ENCODE results near the gene LILRA2. TPM values are rescaled to one million over a fixed set of nuclear protein-coding genes. Genes with fewer than 3 reads are reported as not detected.
A peak's percentile ranks its signal among the peaks of the same experiment; 100 is the strongest.
"Not testable (repeated sequence)": the region's sequence is repeated elsewhere in the genome, so short reads cannot be mapped to it uniquely, and the experiment has no call there.

The LILRA2 gene
- total RNA-seq, 5 donors from 2014 or later (not counting 1 experiment from before 2014, with no cell fraction given) = 0.16 to 0.47 (median 0.37) TPM; not detected in 1

DNA sequence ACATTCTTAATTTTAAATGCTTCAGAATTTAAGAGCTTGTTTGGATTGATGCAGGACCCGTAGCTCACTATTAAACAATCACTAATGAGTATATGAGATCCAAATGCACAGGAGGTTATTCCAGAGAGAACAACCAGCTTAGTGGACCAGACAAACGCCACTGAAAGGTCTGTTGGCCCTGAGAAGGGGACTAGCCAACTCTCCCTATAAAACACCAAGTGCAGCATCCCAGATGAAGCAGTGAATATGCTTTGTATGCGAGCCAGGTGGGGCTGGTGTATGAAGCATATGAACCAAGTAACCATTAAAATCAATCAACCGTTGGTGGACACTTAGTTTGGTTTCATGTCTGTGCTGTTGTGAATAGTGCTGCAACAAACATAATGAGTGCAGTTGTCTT lies 46.9 kb downstream of the LILRA2 start:
- ATAC-seq (replicated peaks in 1 of 4) (no peak), DNase-seq (no peak)
- peaks cover 0 to 5% of the 10 kb centered on the region in 2 experiments for H3K27me3 ChIP-seq (replicated peaks in 1 of 2; ENCODE audit: control insufficient read depth in 2 of 2, extremely low read depth in 1 of 2, insufficient read depth in 2 of 2, low read length in 1 of 2)
- no CpG with 5 or more reads among the region's 4 CpGs for WGBS (ENCODE audit: insufficient coverage)
- no peak overlapping the region for H3K27ac ChIP-seq (ENCODE audit: low read length)
- no peak overlapping the region for H3K4me3 ChIP-seq (ENCODE audit: control insufficient read depth in 1 of 2, extremely low read depth in 1 of 2, low read length in 1 of 2)
- no peaks in the 10 kb centered on the region for H3K36me3 ChIP-seq (ENCODE audit: control insufficient read depth in 2 of 2, extremely low read depth in 1 of 2, insufficient read depth in 1 of 2, low read length in 1 of 2)
- peaks cover 0 to 8% of the 10 kb centered on the region in 2 experiments for H3K4me1 ChIP-seq (ENCODE audit: control insufficient read depth in 1 of 2, extremely low read depth in 1 of 2, insufficient read depth in 2 of 2, low read length in 2 of 2)
- Mint-ChIP-seq H3K4me3 (no peak overlapping the region), H3K36me3 (no peaks in the 10 kb centered on the region), H3K27me3 (peaks cover 8 to 14% of the 10 kb centered on the region in 2 donors), H3K27ac (no peak overlapping the region), H3K4me1 (peaks cover 0 to 10% (median 9%) of the 10 kb centered on the region in 3 donors), H3K9me3 (peaks cover 0 to 5% (median 4%) of the 10 kb centered on the region in 3 donors)
- ChIA-PET CTCF (no interaction called here), POLR2A (no interaction called here)
- H3K9me3 ChIP-seq = no peaks in the 10 kb centered on the region

DNA sequence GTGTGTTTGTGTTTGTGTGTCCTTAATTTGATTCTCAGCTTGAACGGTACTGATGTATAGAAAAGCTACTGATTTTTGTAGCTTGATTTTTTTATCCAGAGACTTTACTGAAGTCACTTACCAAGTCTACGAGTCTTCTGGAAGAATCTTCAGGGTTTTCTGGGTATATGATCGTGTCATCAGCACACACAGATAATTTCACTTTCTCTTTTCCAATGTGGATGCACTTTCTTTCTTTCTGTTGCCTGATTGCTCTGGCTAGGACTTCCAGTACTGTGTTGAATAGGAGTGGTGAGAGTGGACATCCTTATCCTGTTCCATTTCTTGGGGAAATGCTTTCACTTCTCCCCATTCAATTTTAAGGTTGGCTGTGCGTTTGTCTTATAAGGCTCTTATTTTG lies 48.8 kb downstream of the LILRA2 start:
- DNase-seq (no peak), ATAC-seq (replicated peaks in 1 of 4) (no peak)
- no CpG with 5 or more reads among the region's 4 CpGs for WGBS (ENCODE audit: insufficient coverage)
- Histone ChIP-seq H3K36me3 (ENCODE audit: control insufficient read depth in 2 of 2, extremely low read depth in 1 of 2, insufficient read depth in 1 of 2, low read length in 1 of 2) (no peaks in the 10 kb centered on the region), H3K4me1 (ENCODE audit: control insufficient read depth in 1 of 2, extremely low read depth in 1 of 2, insufficient read depth in 2 of 2, low read length in 2 of 2) (peaks cover 0 to 12% of the 10 kb centered on the region in 2 experiments), H3K27me3 (replicated peaks in 1 of 2; ENCODE audit: control insufficient read depth in 2 of 2, extremely low read depth in 1 of 2, insufficient read depth in 2 of 2, low read length in 1 of 2) (peaks cover 0 to 14% of the 10 kb centered on the region in 2 experiments), H3K27ac (ENCODE audit: low read length) (peak overlapping the region; percentile 18), H3K4me3 (ENCODE audit: control insufficient read depth in 1 of 2, extremely low read depth in 1 of 2, low read length in 1 of 2) (no peak overlapping the region), H3K9me3 (no peaks in the 10 kb centered on the region)
- CTCF ChIA-PET = interaction anchor here in 1 of 2 donors (0.6 kb wide), 1 partner anchor 311 kb away, joined by 3 read pairs; no protein-coding TSS in a partner anchor
- no peak overlapping the region for H3K27ac Mint-ChIP-seq
- H3K36me3 Mint-ChIP-seq = no peaks in the 10 kb centered on the region
- POLR2A ChIA-PET = no interaction called here
- peaks cover 24 to 27% of the 10 kb centered on the region in 2 donors for H3K27me3 Mint-ChIP-seq
- peak overlapping the region in 1 of 3 donors; percentile 10 for H3K4me3 Mint-ChIP-seq
- peaks cover 0 to 10% (median 10%) of the 10 kb centered on the region in 3 donors for H3K4me1 Mint-ChIP-seq
- no peaks in the 10 kb centered on the region for H3K9me3 Mint-ChIP-seq

DNA sequence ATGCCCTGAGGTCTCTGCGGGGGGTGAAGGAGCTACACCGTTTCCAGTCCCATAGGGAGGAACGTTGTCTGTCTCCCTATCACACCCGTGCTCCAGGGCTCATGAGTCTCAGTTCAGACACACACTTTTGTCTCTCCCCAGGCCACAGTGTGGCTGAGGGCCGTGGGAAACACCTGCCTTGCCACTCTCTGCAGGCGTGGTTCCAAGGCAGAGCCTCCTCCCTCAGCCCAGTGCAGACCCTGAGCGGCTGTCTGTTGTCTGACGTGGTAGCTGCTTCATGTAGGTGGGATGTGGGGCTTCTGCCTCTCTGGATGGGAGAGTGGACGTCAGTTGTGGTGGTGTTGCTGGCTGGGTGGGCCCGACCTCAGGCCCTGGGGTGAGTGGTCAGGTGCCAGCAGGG lies 50.6 kb downstream of the LILRA2 start:
- Histone ChIP-seq H3K27me3 (replicated peaks in 1 of 2; ENCODE audit: control insufficient read depth in 2 of 2, extremely low read depth in 1 of 2, insufficient read depth in 2 of 2, low read length in 1 of 2) (peaks cover 0 to 14% of the 10 kb centered on the region in 2 experiments), H3K4me1 (ENCODE audit: control insufficient read depth in 1 of 2, extremely low read depth in 1 of 2, insufficient read depth in 2 of 2, low read length in 2 of 2) (peaks cover 0 to 12% of the 10 kb centered on the region in 2 experiments), H3K27ac (ENCODE audit: low read length) (peak overlapping the region; percentile 41)
- H3K9me3 ChIP-seq; CTCF ChIA-PET; H3K27ac Mint-ChIP-seq; POLR2A ChIA-PET; H3K9me3 Mint-ChIP-seq; H3K36me3 Mint-ChIP-seq; H3K36me3 ChIP-seq (ENCODE audit: control insufficient read depth in 2 of 2, extremely low read depth in 1 of 2, insufficient read depth in 1 of 2, low read length in 1 of 2); ATAC-seq (replicated peaks in 1 of 4); H3K4me3 Mint-ChIP-seq; H3K4me3 ChIP-seq (ENCODE audit: control insufficient read depth in 1 of 2, extremely low read depth in 1 of 2, low read length in 1 of 2): not testable (repeated sequence)
- H3K4me1 Mint-ChIP-seq = peaks cover 0 to 11% (median 10%) of the 10 kb centered on the region in 3 donors
- DNase-seq = peak in 5 of 35 experiments; percentile 6 to 28 (median 19)
- no CpG with 5 or more reads among the region's 10 CpGs for WGBS (ENCODE audit: insufficient coverage)
- peaks cover 34 to 43% of the 10 kb centered on the region in 2 donors for H3K27me3 Mint-ChIP-seq

DNA sequence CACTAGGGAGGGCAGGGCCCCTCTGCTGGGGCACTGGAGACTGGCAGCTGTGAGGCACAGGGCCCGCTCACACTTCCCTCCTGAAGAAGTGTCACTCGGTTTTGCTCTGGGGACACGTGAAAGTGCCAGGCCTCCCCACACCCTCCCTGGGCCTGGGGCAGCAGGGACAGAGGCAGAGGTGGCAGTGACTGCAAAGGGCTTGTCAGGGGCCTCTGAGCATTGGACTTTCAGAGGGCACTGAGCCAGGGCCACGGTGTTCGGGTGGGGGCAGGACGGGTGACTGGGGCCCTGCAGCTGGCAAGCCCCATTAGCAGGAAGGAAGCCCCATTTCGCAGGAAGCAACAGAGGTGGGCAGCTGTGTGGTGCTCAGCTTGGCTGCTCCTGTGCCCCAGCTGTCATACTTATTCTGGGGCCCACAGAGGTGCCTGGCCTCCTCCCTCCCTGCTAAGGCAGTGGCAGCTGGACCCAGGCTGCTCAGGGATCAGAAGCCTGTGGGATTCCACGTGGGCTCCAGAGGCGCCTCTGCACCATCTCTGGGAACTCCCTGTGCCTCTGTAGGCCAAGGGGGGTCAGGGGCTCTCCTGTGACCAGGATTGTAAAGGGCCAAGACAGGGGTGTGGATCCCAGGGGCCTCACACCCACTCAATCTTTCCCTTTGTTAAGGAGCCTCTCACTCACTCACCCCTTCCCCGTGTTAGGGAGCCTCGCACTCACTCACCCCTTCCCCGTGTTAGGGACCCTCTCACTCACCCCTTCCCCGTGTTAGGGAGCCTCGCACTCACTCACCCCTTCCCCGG lies 51.5 kb downstream of the LILRA2 start:
- peaks cover 0 to 11% (median 10%) of the 10 kb centered on the region in 3 donors for H3K4me1 Mint-ChIP-seq
- H3K27ac Mint-ChIP-seq; H3K36me3 Mint-ChIP-seq; POLR2A ChIA-PET; H3K9me3 ChIP-seq; DNase-seq; H3K4me3 Mint-ChIP-seq; H3K4me3 ChIP-seq (ENCODE audit: control insufficient read depth in 1 of 2, extremely low read depth in 1 of 2, low read length in 1 of 2); H3K36me3 ChIP-seq (ENCODE audit: control insufficient read depth in 2 of 2, extremely low read depth in 1 of 2, insufficient read depth in 1 of 2, low read length in 1 of 2); CTCF ChIA-PET; H3K9me3 Mint-ChIP-seq: not testable (repeated sequence)
- Histone ChIP-seq H3K27ac (ENCODE audit: low read length) (peak overlapping the region; percentile 34), H3K4me1 (ENCODE audit: control insufficient read depth in 1 of 2, extremely low read depth in 1 of 2, insufficient read depth in 2 of 2, low read length in 2 of 2) (peaks cover 0 to 12% of the 10 kb centered on the region in 2 experiments), H3K27me3 (replicated peaks in 1 of 2; ENCODE audit: control insufficient read depth in 2 of 2, extremely low read depth in 1 of 2, insufficient read depth in 2 of 2, low read length in 1 of 2) (peaks cover 0 to 14% of the 10 kb centered on the region in 2 experiments)
- peak in 3 of 4 experiments; percentile 42 to 44 (median 43) for ATAC-seq (replicated peaks in 1 of 4)
- H3K27me3 Mint-ChIP-seq = peaks cover 40 to 49% of the 10 kb centered on the region in 2 donors
- 57% methylated on average over 6 of the region's 15 CpGs for WGBS (ENCODE audit: insufficient coverage)

DNA sequence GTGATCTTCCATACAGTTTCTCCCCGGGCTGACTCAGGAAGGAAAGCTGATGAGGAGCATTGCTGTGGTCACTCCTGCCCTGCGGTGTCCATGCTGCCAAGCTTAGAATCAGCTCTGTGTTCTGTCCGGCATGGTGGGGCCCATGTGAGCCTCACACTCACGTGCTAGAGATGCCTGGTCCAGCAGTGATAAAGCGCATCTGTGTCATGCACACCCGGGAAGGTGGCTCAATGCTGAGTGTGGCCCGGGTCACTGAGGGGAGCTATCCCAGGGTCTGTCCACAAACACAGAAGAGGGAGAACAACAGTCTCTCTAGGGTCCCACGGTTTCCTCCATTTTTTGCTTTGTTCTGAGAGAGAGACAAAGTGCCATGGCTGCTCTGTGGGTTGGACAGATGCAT lies 53.2 kb downstream of the LILRA2 start:
- CTCF ChIA-PET = no interaction called here
- Mint-ChIP-seq H3K4me1 (peaks cover 0 to 13% (median 10%) of the 10 kb centered on the region in 3 donors), H3K27me3 (peaks cover 38 to 64% of the 10 kb centered on the region in 2 donors)

DNA sequence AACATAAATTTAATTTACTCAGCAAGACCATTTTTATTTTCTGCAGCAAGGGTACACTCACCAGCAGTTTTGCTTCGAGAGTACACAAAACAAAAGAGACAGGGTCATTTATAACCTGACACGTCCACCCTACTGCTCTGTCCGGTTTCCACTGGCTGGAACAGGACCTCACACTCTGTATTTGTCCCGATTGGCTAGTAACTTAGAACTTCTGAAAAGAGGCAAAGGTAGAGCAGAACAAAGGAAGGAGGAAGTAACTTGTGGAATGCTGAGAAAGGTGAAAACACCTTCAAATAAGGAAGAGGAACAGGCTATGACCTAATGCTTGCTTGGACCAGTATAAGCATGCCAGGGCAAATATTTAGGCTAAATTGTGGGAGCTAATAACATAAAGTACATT lies 54.3 kb downstream of the LILRA2 start:
- H3K4me3 ChIP-seq (ENCODE audit: control insufficient read depth in 1 of 2, extremely low read depth in 1 of 2, low read length in 1 of 2); H3K27ac Mint-ChIP-seq; H3K36me3 Mint-ChIP-seq; H3K27ac ChIP-seq (ENCODE audit: low read length); H3K36me3 ChIP-seq (ENCODE audit: control insufficient read depth in 2 of 2, extremely low read depth in 1 of 2, insufficient read depth in 1 of 2, low read length in 1 of 2); ATAC-seq (replicated peaks in 1 of 4); H3K4me3 Mint-ChIP-seq; H3K9me3 Mint-ChIP-seq; DNase-seq; H3K9me3 ChIP-seq; CTCF ChIA-PET; POLR2A ChIA-PET: not testable (repeated sequence)
- H3K4me1 Mint-ChIP-seq = peaks cover 0 to 13% (median 9%) of the 10 kb centered on the region in 3 donors
- WGBS (ENCODE audit: insufficient coverage) = 75% methylated on average over 1 of the region's 4 CpGs
- Histone ChIP-seq H3K4me1 (ENCODE audit: control insufficient read depth in 1 of 2, extremely low read depth in 1 of 2, insufficient read depth in 2 of 2, low read length in 2 of 2) (peaks cover 0 to 24% of the 10 kb centered on the region in 2 experiments), H3K27me3 (replicated peaks in 1 of 2; ENCODE audit: control insufficient read depth in 2 of 2, extremely low read depth in 1 of 2, insufficient read depth in 2 of 2, low read length in 1 of 2) (peaks cover 0 to 30% of the 10 kb centered on the region in 2 experiments)
- H3K27me3 Mint-ChIP-seq = peaks cover 42 to 70% of the 10 kb centered on the region in 2 donors

More for the DNA sequence above, 53.2 kb downstream of the LILRA2 start:
- Histone ChIP-seq H3K27me3 (replicated peaks in 1 of 2; ENCODE audit: control insufficient read depth in 2 of 2, extremely low read depth in 1 of 2, insufficient read depth in 2 of 2, low read length in 1 of 2) (peaks cover 0 to 28% of the 10 kb centered on the region in 2 experiments), H3K4me3 (ENCODE audit: control insufficient read depth in 1 of 2, extremely low read depth in 1 of 2, low read length in 1 of 2) (no peak overlapping the region), H3K36me3 (ENCODE audit: control insufficient read depth in 2 of 2, extremely low read depth in 1 of 2, insufficient read depth in 1 of 2, low read length in 1 of 2) (no peaks in the 10 kb centered on the region), H3K27ac (ENCODE audit: low read length) (no peak overlapping the region), H3K9me3 (no peaks in the 10 kb centered on the region), H3K4me1 (ENCODE audit: control insufficient read depth in 1 of 2, extremely low read depth in 1 of 2, insufficient read depth in 2 of 2, low read length in 2 of 2) (peaks cover 0 to 24% of the 10 kb centered on the region in 2 experiments)
- POLR2A ChIA-PET = no interaction called here
- Mint-ChIP-seq H3K27ac (no peak overlapping the region), H3K9me3 (no peaks in the 10 kb centered on the region), H3K4me3 (no peak overlapping the region), H3K36me3 (no peaks in the 10 kb centered on the region)
- no peak for DNase-seq
- ATAC-seq (replicated peaks in 1 of 4) = no peak
- WGBS (ENCODE audit: insufficient coverage) = 66% methylated on average over 4 of the region's 8 CpGs
